Fibroblast of skin of left quadriceps (primary cell): Measurements from ENCODE around the gene CLEC16A.
"Not testable (repeated sequence)": the region's sequence is repeated elsewhere in the genome, so short reads cannot be mapped to it uniquely, and the experiment has no call there.

Source experiments
- DNase-seq, 2 experiments: peaks; one replicate each; pipeline ENCODE4 v3.0.0-alpha.2; 2013; ENCODE audit warnings: low read depth in 2 of 2

Gene CLEC16A

DNA sequence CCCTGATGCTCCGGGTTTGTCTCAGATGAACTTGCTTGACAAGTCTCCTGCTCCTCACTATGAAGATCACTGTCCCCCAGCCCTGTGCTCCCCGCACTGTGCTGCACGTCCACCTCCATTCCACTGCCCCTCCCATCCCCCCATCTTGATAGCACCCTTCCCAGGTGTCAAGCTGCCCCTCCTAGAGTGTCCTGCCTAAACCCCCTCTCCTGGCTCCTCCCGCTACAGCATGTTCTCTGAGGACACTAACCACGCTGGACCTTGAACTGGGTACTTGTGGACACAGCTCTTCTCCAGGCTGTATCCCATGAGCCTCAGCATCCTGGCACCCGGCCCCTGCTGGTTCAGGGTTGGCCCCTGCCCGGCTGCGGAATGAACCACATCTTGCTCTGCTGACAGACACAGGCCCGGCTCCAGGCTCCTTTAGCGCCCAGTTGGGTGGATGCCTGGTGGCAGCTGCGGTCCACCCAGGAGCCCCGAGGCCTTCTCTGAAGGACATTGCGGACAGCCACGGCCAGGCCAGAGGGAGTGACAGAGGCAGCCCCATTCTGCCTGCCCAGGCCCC lies 20.6 kb upstream of the CLEC16A start:
- DNase-seq = no peak

DNA sequence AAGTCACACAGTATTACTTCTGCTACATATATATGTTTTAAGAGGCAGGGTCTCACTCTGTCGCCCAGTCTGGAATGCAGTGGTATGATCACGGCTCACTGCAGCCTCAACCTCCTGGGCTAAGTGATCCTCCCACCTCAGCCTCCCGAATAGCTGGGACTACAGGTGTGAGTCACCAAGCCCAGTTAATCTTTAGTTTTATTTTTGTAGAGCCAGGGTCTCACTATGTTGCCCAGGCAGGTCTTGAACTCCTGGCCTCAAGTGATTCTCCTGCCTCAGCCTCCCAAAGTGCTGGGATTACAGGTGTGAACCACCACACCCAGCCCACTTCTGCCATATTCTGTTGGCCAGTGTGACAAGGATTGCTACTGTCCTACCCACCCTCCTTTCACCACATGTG lies 19.1 kb upstream of the CLEC16A start:
- DNase-seq = not testable (repeated sequence)

DNA sequence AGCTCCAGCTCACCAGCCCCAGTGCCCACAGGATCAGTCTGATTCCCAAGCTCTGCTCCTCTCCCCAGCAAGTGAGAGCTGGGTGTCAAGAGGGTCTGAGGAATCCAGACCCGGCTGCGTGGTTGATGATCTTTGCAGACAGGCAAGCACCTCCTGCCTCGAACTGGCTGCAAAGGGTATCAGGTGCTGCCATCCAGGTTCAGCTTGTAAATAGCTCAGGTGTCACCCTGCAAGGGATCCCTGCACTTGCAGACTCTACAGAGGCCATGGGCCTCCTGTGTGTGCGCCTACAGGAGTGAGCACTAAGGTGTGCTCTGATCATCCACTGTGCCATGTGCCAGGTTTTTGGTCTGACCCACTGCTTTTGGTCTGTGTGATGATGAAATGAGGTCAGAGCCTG lies 18.3 kb upstream of the CLEC16A start:
- DNase-seq = no peak

DNA sequence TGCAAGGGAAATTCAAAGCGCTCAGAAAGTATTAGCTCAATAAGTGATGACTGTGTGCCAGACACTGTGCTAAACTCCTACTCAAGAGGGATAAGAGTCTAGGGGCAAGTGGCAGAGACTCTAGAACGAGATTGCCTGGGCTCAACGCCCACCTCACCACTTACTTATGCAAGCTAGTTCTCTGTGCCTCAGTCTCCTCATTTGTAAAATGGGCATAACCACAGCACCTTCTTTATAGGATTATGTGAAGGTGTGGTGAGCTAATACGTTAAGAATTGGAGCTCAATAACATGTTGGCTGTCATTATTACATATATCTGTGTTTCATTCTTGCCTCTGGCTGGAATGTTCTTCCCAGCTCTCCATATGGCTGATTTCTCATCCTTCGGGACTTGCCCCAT lies 17.5 kb upstream of the CLEC16A start:
- no peak for DNase-seq

DNA sequence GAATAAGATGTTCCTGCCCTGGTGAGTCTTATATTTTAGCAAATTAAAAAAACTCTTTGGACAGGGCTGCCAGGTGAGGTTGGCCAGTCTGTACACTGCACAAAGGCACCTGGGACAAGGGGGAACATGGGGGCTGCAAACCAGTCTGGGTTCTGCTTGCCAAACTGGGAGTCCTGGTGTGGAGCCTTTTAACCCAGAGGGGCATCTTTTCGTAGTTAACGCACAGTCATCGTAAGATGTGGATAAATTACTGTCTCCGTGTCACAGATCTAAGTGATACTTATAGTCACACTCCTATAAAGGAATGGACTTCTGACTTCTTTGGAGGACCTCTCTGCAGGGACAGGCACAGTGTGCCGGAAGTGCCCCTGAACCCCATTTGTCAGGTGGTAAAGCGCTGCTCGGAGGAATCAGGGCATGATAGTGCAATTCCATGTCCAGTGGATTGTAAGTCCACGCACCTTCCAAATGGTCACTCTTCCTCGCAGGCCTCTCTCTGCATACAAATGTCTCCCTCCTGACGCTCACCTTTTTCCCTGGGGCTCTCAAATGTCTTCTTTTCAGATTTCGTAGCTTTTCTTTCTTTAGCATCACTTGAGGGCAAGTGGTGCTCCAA lies 16.8 kb upstream of the CLEC16A start:
- no peak for DNase-seq

DNA sequence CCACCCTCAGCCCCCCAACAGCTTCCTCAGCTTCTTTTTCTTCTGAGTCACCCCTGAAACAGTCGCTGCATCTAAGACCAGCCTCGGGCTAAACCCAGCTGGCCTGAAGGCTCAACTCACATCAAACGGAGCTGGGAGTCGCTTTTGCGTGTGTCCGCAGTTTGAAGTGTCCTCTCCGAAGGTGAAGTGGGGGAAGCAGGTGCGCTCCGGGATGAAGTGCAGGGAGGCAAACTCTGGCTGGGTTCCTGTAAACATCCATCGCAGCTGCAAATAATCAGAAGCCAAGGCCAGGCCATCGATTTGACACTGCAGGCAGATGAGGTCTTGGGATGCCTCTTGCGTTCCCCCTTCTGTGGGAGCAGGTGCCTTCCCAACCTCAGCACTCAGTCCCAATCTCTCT lies 15.3 kb upstream of the CLEC16A start:
- not testable (repeated sequence) for DNase-seq

DNA sequence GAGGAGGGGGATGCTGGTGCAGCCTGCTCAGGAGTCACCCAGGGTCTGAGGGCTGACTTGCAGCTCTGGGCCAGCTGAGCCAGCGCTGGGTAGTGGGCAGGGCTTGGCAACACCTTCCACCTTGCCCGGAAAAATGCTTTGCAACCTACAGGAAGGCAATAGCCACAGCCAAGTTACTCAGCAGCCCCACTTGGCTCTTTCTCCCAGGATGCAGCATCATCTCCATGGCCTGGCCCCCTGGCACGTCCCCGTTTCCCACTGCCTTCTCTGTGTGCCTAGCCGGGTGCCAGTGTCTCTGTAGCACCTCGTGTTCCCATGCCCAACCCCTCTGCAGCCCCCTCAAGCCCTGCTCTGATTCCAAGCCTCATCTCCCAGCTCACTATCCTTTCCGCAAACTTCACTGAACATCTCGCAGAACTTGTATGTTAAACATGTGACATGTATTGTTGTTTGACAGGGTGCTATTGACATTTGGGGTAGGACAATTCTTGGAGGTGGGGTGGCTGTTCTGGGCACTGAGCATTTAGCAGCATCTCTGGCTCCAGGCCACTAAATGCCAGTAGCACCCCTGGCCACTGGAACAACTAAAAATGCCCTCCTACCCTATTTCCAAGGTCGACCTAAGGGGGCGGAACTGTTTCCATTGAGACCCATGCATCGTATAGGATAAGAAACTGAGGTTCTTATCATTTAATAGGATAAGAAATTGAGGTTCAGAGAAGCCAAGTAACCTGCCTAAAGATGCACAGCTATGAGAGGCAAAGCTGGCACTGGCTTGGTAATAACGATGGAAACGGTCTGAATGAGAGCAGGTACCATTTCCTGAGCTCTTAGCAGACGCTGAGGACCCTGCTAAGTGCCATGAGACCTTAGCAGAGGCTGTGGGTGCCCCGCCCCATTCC lies 14.3 kb upstream of the CLEC16A start:
- DNase-seq = no peak

DNA sequence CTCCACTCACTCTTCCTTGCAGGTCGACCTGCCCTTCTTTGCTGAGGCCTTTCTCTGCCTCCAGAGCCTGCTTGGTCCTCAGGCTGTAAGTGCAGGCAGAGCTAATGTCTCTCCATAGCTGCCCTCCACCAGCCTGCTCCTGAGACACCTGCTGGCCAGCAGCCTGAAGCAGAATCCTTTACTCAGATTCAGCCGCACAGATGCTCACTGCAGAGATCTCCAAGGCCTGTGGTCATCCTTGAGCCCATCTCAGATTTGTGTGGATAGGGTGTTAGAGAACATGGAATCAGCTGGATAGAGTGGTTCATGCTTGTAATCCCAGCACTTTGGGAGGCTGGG lies 13.6 kb upstream of the CLEC16A start:
- no peak for DNase-seq

DNA sequence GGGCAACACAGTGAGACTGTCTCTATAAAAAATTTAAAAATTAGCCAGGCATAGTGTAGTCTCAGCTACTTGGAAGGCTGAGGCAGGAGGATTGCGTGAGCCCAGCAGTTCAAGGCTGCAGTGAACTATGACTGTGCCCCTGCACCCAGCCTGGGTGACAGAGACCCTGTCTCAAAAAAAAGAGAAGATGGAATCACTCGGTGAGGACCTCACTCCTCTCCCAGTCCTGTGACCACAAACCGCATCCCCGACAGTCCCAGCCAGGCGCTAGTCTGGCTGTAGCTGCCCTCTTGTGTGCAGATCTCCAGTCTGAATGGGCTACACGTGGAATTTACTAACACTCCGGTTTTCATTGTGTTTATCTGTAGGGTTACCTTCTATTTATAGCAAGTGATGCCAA lies 13.2 kb upstream of the CLEC16A start:
- DNase-seq = no peak

DNA sequence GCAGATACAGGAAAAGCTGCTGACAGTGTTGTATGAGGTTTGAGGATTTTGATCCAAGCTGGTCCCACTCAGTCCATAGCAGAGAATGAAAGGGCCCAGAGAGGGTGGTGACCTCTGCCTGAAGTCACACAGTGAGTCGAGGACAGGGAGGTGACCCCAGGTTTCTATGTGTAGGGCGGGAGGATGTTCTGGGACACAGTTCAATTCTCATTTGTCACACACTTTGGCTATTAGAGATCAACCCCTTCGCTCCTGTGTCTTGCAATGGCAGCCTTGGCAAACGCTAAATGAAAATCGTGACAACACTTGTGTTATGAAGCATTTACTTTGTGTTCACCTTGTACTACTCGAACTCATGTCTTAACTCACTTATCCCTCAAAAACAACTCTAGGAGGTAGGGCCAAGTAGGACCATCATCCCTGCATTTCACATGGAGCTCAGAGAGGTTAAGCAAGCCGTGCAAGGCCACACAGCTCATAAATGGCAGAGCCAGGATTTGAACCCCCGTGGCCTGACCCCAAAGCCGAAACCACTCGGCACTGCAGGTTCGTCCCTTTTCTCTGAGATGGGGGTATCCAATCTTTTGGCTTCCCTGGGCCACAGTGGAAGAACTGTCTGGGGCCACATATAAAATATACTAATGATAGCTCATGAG lies 12.3 kb upstream of the CLEC16A start:
- no peak for DNase-seq

DNA sequence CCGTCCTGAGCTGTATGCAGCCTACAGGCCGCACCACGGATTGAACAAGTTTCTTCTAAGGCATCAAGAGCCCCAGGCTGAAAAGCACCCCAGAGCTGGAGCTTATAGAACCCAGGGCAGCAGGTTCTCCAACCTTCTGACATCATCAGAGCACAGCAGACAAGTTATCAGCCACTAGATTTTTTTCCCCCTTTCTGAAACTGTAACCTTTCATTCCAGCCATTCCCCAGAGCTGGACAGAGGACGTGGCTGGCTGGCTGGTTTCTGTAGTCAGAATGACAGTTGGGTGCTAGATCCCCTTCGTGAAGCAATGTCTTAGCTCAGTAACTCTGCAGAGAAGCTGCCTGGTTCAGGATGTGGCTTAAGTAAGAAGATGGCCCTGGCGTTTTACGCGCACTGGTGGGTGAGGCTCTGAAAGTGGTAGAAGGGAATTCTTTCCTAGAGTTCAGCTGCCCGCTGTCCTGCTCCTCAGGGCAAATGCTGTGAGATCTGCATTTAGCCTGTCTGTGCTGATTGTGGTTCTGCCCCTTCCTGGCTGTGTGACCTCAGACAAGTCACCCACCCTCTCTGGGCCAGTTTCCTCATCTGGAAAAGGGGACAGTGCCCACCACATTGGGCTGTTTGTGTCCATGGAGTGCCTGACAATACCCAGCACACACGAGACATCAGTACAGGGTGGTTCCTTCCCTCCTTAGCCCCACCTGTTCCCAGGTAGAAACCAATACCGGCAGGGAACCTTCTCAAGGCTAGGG lies 11.2 kb upstream of the CLEC16A start:
- no peak for DNase-seq

DNA sequence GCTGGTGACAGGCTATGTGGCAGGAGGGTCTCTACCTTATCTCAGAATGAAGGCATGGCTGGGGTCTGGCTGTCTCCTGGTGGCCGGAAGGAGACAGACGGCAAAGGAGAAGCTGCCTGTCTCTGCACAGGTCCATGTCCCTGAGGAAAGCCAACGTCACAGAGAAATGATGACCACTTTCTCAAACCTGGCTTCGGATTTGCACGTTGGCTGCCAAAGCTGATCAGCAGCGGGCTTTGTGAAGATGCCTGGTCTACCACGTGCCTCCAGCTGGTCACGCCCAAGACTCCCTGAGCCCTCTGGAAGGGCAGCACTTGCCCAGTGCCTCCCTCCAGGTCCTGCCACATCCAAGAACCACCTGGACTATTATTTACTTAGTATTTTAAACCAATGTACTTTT lies 10.5 kb upstream of the CLEC16A start:
- no peak for DNase-seq

DNA sequence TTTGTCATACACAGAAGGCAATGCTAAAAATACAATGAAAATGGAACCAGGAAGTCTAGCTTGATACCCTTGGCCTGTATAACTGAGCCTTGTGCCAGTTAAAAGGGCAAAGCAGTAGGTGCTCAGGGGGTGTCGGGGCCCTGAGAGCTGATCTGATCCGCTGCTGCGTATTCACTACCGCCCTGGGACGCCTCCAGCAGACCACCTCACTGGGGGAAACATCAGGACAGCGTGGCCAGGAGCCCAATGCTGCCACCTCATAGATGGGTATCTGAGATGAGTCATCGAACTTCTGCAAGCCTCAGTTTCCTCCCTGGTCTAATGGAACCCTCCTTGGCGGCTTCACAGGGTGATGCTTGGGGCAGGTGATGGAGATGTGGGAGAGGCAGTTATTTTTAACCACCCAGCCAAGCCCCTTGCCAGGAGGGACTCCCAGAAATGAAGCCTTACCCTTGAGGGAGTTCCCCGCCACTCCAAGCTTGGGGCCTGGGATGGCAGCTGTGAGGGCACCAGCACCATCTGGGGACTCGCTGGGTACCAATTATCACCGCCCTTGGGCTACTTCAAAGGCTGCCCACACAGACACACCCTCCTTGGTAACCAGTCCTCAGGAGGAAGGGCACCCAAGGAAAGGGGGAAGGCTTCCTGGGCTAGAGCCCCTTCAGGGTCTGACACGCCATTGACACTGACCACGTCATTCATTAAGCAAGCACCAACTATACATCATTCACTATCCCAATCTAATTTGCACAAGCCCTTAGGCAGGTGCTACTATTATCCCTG lies 9.8 kb upstream of the CLEC16A start:
- DNase-seq = no peak

DNA sequence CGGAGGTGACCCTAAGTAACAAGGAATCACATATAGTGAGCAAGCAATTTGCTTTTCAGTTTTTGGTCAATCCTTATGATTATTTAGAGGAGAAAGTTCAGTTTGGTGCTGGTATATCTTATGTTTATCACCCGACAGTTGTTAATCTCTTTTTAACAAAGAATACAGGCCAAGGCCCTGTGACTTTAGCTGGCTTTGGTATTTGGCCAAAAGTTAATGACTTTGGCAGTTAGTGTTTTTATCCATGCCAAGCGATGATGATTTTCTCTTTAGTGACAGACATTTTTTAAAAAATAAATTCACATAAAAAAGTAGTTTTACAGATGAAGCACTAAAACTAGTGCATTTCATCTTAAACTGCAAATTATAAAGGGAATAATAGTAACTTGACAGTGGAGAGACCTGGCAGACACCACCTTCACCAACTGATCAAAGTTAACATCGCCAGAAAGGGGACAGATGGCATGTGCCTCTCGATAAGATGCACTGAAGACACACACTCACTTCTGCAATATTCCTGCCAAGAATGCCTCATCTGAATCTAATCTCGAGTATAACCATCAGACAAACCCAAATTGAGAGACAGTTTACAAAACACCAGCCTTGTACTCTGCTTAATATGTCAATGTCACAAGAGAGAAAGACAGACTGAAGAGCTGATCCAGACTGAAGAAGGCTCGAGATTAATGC lies 9.0 kb upstream of the CLEC16A start:
- no peak for DNase-seq

DNA sequence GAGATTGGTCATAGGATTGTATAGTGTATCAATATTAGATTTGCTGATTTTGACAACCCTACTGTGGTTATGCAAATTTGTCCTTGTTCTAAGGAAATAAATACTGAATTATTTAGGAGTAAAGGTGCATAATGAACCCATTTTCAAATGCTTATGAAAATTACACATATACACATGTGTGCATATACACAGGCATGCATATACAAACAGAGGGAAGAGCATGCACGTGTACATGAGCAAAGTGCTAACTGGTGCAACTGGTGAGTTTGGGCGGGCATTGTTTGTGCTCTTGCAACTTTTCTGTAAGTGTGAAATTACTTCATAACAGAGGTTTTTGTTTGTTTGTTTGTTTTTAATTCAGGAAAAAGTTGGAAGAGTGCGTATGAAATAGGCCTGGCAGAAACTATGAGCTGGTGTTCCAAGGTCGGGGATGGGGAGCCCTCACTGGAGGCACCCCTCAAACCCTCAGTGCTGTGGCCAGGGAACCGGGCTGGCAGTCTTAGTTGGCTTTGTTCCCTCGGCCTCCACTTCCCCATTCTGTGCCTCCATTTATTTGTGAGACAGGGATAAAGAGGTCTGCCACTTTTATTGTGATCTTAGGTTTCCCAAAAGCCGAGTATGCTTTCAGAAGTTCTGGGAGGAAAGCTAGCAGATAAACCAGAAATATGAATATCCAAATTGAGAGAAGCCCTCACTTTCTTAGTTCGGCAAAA lies 7.9 kb upstream of the CLEC16A start:
- no peak for DNase-seq

DNA sequence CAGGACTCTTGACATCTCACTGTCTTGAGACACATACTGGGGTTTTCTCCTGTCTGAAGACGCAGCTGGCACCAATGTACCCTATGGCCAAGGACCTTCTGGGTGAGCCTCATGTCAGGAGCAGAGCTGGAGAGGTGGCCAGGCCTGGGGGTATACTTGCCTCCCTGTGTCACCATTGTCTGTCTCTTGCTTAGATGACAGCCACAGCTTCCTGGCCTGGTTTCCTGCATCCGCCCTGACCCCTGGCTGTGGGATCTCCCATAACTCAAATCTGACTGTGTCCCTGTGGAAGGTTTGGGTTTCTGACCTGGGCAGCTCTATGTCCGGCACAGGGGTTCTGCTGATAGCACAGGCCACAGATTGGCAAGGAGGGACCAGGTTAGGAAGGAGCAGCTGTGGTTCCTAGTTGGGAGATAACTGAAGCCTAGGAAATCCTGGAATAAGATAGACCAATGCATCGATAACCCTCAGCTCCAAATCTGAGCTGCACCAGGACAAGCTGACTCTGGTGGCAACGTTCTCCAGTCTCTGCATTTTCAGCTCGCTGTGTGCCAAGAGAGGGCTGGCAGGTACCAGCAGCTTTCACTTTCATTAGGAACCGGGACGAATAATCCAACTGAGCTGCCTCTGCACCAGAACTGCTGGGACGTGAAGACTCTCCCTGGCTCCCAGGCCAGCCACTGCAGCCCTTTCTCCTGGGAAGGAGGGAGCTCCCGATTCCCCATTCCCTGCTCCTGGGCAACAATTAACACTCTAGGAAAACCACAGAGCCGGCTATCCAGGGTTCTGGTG lies 7.1 kb upstream of the CLEC16A start:
- no peak for DNase-seq

DNA sequence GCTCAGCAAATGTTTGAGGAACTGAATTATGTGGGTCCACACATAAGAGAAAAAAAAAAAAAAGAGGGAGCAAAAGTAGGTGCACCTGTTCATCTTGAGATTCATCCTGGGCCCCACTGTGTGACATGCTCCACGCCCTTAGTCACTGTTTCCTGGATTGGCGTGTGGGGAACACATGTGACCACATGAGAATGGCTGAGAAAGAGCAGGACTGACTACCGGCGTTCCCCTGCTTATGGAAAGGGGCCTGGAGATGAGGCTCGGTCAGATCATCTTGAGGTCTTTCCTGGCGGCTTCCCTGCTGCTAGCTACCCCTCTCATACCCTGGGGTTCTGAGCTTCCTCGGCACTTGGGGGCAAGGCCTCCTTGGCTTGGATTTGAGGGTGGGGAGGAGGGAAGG lies 6.0 kb upstream of the CLEC16A start:
- no peak for DNase-seq

DNA sequence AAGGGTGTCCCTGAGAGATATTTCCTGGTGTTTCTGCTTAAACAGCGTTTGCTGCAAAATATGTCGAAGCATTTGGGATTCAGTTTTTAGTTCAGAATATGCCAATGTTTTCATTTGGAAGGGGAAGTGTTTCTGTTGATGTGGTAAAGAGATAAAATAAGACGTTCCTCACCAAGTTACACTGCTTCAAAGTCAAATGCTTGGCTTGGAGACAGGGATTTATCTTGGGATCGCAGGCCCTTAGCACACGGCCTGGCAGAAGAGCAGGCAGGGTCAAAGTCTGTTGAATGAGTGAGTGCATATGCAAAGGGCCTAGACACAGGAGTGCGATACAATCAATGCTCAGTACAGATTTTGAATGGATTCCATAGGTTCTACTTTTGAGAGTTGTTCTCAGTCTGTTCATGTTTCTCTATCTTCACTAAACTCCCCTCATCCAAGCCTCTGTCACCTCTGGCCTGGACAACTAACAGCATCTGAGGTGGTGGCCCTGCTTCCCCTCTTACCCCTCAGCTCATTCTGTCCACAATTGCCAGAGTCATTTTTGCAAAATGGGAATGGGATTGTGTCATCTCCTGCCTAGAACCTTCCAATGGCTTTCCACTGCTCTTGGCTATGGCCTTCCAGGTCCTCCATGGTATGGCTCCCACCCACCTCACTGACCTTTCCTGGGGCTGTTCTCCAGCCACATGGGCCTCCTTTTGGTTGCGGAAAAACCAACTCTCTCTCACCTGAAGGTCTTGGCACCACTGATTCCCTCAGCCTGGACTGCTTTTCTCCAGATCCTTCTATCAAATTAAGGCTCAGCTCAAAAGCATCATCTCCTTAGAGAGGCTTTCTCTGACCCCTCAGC lies 5.3 kb upstream of the CLEC16A start:
- DNase-seq = no peak
